Stimulated activated CD4-positive, alpha-beta T cell treated with anti-CD3 and anti-CD28 coated beads, Interleukin-15, amount 100 ng/mL, for 48 hours (primary cell): Measurements from ENCODE around the gene SDK2.

ENCODE experiments used
- DNase-seq, 2 donors: peaks; one replicate each; pipeline ENCODE4 v3.0.0-alpha.2; 2020; ENCODE audit warnings: low read depth in 2 of 2

The SDK2 gene, protein sequence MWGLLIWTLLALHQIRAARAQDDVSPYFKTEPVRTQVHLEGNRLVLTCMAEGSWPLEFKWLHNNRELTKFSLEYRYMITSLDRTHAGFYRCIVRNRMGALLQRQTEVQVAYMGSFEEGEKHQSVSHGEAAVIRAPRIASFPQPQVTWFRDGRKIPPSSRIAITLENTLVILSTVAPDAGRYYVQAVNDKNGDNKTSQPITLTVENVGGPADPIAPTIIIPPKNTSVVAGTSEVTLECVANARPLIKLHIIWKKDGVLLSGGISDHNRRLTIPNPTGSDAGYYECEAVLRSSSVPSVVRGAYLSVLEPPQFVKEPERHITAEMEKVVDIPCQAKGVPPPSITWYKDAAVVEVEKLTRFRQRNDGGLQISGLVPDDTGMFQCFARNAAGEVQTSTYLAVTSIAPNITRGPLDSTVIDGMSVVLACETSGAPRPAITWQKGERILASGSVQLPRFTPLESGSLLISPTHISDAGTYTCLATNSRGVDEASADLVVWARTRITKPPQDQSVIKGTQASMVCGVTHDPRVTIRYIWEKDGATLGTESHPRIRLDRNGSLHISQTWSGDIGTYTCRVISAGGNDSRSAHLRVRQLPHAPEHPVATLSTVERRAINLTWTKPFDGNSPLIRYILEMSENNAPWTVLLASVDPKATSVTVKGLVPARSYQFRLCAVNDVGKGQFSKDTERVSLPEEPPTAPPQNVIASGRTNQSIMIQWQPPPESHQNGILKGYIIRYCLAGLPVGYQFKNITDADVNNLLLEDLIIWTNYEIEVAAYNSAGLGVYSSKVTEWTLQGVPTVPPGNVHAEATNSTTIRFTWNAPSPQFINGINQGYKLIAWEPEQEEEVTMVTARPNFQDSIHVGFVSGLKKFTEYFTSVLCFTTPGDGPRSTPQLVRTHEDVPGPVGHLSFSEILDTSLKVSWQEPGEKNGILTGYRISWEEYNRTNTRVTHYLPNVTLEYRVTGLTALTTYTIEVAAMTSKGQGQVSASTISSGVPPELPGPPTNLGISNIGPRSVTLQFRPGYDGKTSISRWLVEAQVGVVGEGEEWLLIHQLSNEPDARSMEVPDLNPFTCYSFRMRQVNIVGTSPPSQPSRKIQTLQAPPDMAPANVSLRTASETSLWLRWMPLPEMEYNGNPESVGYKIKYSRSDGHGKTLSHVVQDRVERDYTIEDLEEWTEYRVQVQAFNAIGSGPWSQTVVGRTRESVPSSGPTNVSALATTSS (N-terminal part only)

DNA sequence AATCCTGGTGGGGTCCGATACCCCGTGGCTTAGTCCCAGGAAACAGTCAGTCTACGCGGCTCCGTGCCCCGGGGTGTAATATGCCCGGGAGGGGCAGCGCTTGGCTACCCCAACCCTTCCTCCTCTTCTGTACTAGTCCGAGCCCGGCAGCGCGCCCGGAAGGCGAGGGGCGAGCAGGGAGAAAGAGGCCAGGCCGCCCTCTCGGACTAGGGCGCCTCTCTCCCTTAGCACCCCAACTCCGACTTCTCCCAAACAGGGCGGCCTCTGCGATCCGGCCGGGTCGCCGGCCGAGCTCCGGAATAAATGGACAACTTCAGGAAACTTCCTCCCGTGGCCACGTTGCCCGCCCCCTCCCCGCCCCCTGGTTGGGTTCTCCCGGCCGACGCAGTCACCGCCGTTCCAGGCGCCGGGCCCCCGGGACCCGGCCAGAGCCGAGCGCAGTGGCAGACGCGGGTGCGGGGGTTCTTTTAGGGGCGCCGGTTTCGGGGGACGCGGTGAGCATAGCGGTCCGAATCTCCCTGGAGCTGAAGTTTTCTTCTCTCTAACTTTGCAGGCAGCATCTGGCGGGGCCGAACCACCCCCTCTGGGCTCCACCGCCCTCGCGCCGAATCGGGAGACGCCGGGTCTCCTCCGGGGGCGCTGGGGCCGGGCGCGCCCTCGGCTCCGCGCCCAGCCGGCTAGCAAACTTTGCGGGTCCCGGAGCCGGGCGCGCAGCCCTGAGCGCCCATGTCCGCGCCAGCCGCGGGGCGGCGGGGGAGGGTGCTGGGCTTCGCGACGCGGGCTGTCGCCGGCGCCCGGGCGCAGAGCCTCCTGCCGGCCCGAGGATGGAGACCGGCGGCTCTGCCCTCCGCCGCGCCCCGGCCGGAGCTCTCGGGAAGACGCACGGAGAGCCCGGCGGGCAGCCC is at the start of gene SDK2:
Gene SDK2 (minus strand): TSS at position 301 of the 905 bp plus-strand sequence. CDS start 357 bp downstream, outside the sequence.
- DNase-seq = no peak

DNA sequence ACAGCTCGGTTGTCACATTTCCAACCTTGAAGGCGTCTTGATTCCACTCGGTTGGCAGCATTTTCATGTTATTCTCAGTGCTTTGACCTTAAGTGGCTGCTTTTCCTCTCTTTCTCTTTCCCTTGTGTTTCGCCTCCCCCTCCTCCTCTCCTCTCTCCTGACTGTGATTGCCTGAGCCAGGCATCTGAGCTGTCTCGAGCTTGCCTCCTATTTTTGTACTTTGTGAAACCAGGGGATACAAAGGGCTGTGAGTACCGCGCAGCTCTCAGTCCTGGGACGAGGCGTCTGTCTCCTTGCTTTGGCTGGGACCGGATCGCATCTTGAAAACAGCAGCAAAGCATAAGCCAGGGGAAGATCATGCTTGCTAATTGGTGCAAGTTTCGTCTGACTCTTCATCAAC is 48.8 kb upstream of the SDK2 start:
- no peak for DNase-seq

DNA sequence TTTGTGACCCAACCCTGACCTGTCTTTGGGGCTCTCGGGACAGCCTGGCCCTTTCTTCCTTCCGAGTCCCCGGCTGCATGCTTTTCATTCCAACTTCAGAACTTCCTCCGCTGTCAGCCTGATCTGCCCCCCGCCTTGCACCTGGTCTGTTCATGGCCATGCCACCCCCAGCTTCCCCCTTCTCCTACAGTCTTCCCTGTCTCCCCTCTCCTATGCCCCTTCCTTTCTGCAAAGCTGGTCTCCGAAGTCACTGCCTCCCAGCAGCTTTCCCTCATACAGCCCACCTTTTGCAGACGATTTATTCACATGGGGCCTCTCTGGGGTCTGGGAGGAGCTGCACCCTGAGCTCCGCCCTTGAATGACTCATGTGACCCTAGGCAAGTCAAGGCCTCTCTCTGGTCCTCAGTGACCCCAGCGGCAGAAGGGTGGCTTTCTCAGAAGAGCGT is 47.1 kb upstream of the SDK2 start:
- no peak for DNase-seq

DNA sequence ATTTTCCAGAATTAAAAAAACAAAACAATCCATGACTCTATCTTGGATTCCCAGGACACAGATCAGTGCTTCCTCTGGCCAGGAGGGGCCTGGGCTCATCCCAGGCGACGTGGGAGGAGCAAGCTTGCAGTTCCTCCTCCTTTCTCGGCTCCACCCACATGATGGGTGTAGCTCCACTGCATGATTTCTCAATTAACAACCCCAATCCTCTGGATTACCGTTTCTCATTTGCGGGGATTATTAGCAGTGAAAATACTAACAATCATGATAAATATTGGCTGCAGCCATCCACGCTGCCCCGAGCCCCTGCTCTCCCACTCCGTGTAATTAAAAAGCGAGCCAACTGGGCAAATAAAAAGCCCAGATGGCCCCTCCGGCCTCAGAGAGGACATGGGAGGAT is 46.4 kb upstream of the SDK2 start:
- no peak for DNase-seq

DNA sequence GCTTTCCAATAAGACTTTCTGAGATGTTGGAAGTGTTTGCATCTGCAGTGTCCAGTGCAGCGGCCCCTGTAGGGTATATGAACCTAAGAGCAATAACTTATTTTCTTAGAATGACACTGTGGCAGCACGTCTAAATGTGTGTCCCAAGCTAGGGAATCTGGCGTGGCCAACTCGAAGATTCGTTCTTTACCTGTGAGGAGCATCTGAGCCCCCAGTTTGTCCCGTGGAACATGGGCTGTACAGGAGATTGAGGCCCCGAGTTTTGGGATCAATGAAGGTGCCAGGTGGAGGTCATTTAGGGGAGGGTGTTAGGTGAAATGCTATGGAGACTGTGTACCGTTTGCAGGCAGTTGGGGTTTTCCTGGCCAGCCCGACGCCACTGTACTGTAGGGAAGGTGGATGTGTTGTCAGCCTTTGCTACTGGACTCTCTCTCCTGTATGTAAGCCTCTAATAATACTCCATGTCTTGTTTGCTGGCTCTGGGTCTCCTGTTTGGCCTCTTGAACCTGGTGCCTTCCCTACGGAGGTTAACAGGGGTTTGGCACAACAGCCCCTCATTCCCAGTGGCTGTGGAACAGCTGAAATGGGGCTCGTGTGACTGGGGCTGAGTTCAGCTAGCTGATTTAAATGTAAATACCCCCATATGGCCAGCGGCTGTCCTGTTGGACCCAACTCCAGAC is 45.5 kb upstream of the SDK2 start:
- no peak for DNase-seq

DNA sequence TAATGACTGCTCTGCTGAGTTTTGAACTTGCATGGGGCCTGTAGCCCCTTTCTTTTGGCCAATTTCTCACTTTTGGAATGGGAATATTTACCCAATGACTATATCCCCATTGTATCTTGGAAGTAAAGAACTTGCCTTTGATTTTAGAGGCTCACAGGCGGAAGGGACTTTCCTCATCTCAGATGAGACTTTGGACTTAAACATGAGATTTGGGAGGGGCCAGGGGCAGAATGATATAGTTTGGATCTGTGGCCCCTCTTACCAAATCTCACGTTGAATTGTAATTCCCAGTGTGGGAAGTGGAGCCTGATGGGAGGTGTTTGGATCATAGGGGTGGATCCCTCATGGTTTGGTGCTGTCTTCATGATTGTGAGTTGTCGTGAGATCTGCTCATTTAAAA is 42.7 kb upstream of the SDK2 start:
- DNase-seq = no peak

DNA sequence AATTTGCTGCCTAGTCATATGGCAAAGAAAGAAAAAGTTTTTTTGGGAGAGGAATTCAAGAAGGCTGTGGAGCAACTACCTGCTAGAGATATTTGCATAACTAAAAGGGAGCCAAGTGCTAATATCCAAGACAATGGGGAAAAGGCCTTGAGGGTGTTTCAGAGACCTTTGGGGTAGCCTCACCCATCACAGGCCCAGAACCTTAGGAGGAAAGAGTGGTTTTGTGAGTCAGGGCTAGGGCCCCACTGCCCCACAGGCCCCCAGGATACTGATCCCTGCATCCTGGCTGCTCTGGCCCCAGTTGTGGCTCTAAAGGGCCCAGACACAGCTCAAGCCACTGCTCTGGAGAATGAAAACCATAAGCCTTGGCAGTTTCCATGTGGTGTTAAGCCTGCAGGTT is 41.9 kb upstream of the SDK2 start:
- DNase-seq = no peak

DNA sequence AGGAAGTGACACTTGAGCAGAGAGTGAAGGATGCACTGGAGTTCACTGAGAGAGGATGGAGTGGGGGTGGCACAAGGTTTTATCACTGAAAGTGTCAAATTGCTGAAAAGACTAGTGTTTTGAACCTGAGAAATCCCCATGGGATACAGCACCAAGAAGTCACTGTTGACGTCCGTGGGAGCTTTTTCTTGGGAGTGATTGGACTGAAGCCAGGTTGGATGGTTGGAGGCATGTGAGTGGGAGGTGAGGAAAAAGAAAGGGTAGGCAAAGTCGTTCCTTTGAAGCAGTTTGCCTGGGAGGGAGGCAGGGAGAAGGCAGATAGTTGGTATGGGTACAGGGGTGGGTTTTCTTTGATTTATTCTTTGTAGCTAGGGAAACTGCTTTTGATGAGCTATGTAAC is 39.9 kb upstream of the SDK2 start:
- no peak for DNase-seq

DNA sequence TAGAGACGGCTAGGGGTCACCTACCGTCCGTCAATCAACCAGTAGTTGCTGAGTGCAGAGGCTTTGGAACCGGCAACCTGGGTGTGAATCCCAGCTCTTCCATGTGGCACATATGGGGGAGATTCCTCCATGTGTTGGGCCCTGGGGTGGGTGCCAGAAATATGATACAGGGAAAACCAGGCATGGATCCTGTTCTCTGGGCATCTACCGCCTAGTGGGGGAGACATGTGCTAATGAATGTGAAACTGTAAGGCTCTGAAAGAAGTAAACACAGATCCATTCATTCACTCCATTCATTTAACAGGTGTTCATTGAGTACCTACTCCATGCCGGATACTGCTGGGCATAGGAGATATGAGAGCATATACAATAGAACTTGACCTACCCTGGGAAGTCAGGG is 39.5 kb upstream of the SDK2 start:
- DNase-seq = no peak

DNA sequence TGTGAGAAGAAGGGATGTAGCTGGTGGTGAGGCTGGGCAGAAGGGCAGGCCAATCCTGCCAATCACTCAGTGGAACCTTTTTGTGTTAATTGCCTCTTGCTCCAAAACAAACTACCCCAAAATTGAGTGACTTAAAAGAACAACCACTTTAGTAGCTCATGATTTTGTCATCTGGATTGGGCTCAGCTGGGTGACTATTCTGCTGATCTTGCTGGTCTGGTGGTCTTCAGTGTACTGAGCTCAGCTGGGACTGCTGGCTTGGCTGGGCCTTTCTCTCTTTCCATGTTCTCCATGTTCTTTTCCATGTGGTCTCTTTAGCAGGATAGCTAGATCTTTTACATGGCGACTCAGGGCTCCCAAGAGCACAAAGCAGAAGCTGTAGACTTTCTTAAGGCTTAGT is 37.7 kb upstream of the SDK2 start:
- DNase-seq = no peak

DNA sequence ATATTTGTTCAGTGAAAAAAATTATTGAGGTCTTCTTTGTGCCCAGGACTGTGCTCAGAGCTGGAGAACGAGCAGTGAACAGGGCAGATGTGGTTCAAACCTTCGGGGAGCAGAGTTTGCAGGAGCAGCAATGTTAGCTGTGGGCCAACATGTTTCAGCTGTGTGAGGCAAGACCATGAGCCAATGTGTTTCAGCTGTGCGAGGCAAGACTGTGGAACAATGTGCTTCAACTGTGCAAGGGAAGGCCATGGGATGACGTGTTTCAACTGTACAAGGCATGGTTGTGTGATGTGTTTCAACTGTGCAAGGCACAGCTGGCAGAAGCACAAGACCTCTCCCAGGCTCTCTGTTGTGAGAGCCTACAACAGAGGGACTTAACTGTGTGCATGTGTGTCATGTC is 35.2 kb upstream of the SDK2 start:
- no peak for DNase-seq

DNA sequence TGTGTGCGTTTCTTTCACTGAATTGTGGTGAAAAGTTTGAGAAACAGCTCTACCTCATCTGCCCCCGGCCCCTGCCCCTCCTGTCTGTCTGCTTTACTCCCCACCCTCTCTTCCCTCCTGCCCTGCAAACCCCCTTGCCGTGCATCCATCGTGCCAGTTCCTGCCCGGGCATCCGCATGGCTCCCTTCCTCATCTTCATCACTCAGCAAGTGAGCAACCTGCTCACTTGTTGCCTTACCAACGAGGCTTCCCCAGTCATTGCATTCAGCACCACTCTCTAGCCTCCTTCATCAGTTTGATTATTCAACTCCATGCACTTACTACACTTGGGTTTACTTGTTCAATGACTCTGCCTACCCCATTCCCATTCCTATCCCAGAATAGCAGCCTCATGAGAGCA is 34.8 kb upstream of the SDK2 start:
- no peak for DNase-seq

DNA sequence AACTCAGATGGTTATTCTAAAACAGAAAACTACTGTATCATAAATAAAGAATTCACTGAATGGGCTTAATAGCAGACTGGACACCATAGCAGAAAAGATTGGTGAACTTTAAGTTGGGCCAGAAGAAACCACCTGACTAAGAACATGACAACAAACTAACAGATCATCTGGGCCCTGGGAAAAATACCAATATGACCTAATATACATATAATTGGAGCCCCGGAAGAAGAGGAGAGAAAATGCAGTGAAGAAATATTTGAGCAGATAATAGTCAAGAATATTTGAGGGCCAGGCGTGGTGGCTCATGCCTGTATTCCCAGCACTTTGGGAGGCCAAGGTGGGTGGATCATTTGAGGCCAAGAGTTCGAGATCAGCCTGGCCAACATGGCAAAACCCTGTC is 25.5 kb upstream of the SDK2 start:
- no peak for DNase-seq

DNA sequence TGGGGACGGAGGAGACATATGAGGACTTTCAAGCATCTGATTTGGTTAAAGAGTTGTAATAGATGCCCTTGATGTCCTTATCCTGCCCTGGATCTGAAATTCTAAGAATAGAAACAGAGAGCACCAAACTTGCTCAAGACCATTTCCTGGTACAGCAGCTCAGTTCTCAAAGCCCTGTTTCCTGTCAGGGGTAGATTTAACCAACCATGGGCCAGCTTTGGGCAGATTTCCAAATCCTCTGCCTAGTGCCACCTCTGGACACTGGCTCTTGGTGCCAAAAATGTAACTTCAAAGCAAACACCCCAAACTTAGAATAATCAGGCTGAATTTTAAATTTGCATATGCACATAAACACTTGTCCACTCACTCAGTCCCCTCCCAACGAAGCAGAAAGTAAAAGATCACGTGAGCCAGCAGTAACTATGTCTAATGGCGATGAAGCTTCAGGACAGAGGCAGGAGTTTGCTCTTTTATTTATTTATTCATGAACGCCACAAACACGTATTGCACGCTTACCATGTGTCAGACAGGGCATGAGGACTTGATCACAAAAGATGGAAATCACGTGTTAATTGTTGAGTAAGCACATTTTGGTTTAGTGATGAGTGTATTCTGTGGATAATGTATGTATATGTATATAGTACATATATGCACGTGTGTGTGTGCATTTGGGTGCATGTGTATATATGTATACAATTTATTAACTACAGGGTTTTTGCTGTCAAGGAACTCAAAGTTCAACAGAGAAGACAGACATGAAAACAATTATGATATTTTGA is 23.1 kb upstream of the SDK2 start:
- no peak for DNase-seq

DNA sequence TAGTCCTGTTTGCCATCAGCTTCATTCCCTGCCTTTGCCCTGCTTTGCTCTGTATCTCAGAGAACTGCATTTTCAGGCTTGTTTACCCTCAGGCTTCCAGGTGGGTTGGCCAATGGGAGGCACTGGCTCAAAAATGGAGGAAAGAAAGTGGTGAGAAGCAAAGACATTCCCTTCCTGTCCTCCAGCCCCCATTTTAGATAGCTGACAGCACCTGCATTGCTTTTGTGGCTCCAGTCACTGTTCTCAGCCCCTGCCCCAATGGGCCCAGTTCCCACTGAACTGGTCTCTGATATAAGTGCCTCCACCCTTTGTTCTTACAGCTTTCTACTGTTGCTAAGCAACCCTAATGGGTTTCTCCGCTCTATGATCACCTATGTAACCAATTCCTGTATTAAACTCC is 19.4 kb upstream of the SDK2 start:
- no peak for DNase-seq

DNA sequence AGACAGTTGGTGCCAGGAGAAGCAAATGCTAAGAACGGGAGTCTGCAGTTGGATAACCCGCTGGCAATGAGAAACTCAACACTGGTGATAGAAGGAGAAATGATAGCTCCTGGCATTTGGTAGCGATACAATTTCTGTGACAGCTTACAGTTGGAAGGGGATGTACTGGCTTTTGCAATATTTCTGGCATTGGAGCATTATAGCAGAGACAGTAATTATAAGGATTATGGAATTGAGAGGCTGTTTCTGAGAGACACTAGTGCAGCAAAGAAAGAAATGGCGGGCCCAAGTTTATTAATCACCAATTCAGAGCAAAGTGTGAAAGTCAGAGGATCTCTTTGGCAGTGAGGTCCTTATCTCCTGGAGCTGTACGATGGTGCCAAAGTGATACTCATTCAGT is 16.1 kb upstream of the SDK2 start:
- DNase-seq = no peak

DNA sequence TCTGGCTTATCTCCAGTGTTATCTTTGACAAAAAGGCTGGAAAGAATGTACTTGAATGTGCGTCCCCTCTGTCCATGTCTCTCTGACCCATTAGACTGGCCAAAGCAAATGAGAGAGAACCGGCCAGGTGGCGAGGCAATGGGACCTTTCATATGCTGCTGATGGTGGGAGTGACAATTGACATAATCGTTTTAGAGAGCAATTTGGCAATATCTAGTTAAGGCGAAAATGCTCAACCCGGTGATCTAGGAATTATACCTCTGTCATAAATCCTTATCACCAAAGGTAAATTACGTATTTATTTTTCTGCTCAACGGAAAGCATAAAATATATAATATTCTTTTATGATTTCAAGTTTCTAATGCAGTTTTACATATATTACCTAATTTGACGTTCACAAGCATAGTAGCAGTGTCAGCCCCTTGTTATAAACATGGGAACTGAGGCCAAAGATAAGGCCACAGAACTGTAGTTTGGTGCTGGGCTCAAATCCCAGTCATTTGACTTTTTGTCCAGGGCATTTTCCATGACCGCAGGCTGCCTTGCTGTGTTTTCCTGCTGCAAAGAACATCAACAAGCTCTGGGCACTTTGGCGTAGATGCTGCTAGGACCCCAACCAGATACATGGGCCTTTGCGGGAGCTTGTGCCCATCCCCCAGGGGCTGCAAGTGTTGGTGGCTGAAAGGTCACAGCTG is 14.7 kb upstream of the SDK2 start:
- no peak for DNase-seq

DNA sequence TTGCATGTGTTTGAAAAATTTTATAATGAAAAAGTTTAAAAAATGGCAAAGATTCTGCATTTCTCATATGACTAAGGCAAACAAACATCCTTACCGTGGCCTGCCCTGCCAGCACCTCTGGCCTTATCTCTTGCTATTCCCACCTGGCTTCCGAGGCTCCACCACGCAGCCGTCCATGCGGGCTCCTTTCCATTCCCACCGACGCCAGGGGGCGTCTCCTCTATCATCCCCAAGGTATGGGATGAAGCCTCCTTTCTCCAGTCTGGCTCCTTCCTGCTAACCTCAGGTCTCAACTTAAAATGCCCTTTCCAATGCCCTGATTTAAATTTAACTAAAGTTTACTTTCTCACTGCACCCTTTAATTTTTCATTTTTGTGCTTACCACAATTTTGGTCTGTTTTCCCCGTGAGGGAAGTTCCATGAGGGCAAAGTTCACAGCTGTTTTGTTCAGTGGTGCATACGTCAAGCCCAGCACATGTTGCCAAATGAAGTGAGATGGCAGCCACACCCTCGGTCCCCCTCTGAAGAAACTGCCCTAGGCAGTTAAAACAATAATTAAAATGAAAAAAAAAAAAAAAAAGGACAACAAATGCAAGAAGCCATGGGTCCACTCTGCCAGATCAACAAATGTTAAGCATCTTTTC is 13.3 kb upstream of the SDK2 start:
- no peak for DNase-seq

DNA sequence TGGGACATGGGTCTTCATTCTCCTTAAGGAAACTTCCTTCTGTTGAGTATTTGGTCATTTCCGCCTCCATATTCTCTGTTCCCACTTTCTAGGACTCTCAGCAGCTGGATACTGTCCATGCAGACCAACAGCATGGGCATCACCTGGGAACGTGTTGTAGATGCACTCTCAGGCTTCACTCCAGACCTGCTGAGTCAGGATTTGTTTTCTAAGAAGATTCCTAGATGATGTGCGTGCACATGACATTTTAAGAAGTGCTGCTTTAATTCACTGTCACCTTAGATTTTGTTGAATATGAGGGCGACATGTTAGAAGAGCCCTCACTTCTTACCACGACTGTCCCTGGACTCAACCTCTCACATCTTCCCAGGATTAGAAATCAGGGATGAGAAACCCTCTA is 10.0 kb upstream of the SDK2 start:
- DNase-seq = no peak
